Measurements from ENCODE around the gene PHKB.
"Not testable (repeated sequence)": the region's sequence is repeated elsewhere in the genome, so short reads cannot be mapped to it uniquely, and the experiment has no call there.

PHKB gene

GRCh38 chr16:47460711-47461597 lies at the start of gene PHKB, which contains the start of gene ITFG1:
Gene PHKB, plus strand, starts transcription at chr16:47461331. Its CDS starts 20 bp downstream, at chr16:47461351.
Gene ITFG1, minus strand, starts transcription at chr16:47461063. Its CDS starts 18 bp downstream, at chr16:47461045.
- peak; percentile 94 for DNase-seq (ENCODE audit: low spot score)

GRCh38 chr16:47413041-47413440 lies 48.1 kb upstream of the PHKB start:
- no peak for DNase-seq (ENCODE audit: low spot score)

- no peak for DNase-seq (ENCODE audit: low spot score)
Measured at GRCh38 chr16:47416869-47417268, 44.3 kb upstream of the PHKB start.

GRCh38 chr16:47424846-47425245 lies 36.3 kb upstream of the PHKB start:
- no peak for DNase-seq (ENCODE audit: low spot score)

GRCh38 chr16:47426806-47427205 lies 34.3 kb upstream of the PHKB start:
- no peak for DNase-seq (ENCODE audit: low spot score)

GRCh38 chr16:47431960-47432359 lies 29.2 kb upstream of the PHKB start:
- DNase-seq (ENCODE audit: low spot score): no peak

GRCh38 chr16:47434274-47434673 lies 26.9 kb upstream of the PHKB start:
- DNase-seq (ENCODE audit: low spot score): not testable (repeated sequence)

- DNase-seq (ENCODE audit: low spot score): not testable (repeated sequence)
Measured at GRCh38 chr16:47440066-47440465, 21.1 kb upstream of the PHKB start.

GRCh38 chr16:47442884-47443283 lies 18.2 kb upstream of the PHKB start:
- not testable (repeated sequence) for DNase-seq (ENCODE audit: low spot score)

GRCh38 chr16:47446431-47446830 lies 14.7 kb upstream of the PHKB start:
- DNase-seq (ENCODE audit: low spot score): no peak

GRCh38 chr16:47448830-47449575 lies 12.1 kb upstream of the PHKB start:
- no peak for DNase-seq (ENCODE audit: low spot score)

GRCh38 chr16:47449788-47450187 lies 11.3 kb upstream of the PHKB start:
- DNase-seq (ENCODE audit: low spot score): no peak

- no peak for DNase-seq (ENCODE audit: low spot score)
Measured at GRCh38 chr16:47458331-47458730, 2.8 kb upstream of the PHKB start.

- no peak for DNase-seq (ENCODE audit: low spot score)
Measured at GRCh38 chr16:47459603-47460002, 1.5 kb upstream of the PHKB start.

- DNase-seq (ENCODE audit: low spot score): no peak
Measured at GRCh38 chr16:47460359-47460710, 796 bp upstream of the PHKB start.

GRCh38 chr16:47461598-47462266 lies 601 bp downstream of the PHKB start:
- peak; percentile 18 for DNase-seq (ENCODE audit: low spot score)

GRCh38 chr16:47463771-47464624 lies 2.9 kb downstream of the PHKB start:
- DNase-seq (ENCODE audit: low spot score): no peak

- DNase-seq (ENCODE audit: low spot score): no peak
Measured at GRCh38 chr16:47465919-47466630, 4.9 kb downstream of the PHKB start.

GRCh38 chr16:47467501-47467900 lies 6.4 kb downstream of the PHKB start:
- DNase-seq (ENCODE audit: low spot score): no peak

- DNase-seq (ENCODE audit: low spot score): not testable (repeated sequence)
Measured at GRCh38 chr16:47468070-47468689, 7.0 kb downstream of the PHKB start.
